ENCODE measurements around the gene PSME2. TPM values are rescaled to one million over a fixed set of nuclear protein-coding genes. Genes with fewer than 3 reads are reported as not detected.

PSME2 gene
- total RNA-seq, 1 donor from 2014 or later, result 138 TPM

DNA sequence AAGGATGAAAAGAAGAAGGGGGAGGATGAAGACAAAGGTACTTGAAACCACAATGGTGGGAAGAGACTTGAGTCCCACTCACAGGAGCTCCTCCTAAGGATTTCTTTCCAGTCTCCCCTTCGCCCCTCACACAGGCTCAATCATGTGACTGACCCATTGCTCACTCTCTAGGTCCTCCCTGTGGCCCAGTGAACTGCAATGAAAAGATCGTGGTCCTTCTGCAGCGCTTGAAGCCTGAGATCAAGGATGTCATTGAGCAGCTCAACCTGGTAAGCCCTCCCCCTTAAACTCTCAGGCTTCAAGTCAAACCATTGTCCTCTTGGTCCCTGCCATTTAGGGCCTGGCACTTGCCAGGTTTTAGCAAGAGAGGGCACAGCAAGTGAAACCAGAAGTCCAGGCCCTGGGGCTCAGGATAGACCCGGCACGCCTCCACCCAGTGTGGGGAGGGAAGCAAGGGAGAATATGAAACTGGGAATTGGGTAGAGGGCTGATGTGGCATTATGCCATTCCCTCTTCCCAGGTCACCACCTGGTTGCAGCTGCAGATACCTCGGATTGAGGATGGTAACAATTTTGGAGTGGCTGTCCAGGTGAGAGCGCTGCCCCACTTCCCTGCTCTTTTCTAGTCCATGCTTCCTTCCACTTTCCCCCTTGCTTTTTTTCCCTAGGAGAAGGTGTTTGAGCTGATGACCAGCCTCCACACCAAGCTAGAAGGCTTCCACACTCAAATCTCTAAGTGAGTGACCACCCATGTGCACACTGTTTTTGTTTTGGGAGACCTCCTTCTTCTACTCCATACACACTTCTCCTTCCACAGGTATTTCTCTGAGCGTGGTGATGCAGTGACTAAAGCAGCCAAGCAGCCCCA, 8.6 kb downstream of the PSME2 start:
- Histone ChIP-seq H3K4me3 (no peak overlapping the region), H3K27me3 (no peaks in the 10 kb centered on the region), H3K9me3 (no peaks in the 10 kb centered on the region), H3K4me1 (peaks cover 34% of the 10 kb centered on the region), H3K36me3 (peaks cover 21% of the 10 kb centered on the region), H3K27ac (peak overlapping the region; percentile 91)
- intact Hi-C loops (cut with DNase I), result no loop called here
- ATAC-seq, result no peak
- TF ChIP-seq CTCF (IDR thresholded peaks at IDR 0.05), result no peak
- DNase-seq, result no peak

GRCh38 chr14:24136684-24137528, 9.5 kb downstream of the PSME2 start:
- DNase-seq, result no peak
- TF ChIP-seq CTCF (IDR thresholded peaks at IDR 0.05), result no peak
- H3K27ac ChIP-seq, result peak overlapping the region; percentile 91
- intact Hi-C loops (cut with DNase I), result no loop called here
- H3K4me3 ChIP-seq, result peak overlapping the region; percentile 99
- H3K27me3 ChIP-seq, result no peaks in the 10 kb centered on the region
- H3K4me1 ChIP-seq, result peaks cover 30% of the 10 kb centered on the region
- peaks cover 21% of the 10 kb centered on the region for H3K36me3 ChIP-seq
- H3K9me3 ChIP-seq, result no peaks in the 10 kb centered on the region
- no peak for ATAC-seq

DNA sequence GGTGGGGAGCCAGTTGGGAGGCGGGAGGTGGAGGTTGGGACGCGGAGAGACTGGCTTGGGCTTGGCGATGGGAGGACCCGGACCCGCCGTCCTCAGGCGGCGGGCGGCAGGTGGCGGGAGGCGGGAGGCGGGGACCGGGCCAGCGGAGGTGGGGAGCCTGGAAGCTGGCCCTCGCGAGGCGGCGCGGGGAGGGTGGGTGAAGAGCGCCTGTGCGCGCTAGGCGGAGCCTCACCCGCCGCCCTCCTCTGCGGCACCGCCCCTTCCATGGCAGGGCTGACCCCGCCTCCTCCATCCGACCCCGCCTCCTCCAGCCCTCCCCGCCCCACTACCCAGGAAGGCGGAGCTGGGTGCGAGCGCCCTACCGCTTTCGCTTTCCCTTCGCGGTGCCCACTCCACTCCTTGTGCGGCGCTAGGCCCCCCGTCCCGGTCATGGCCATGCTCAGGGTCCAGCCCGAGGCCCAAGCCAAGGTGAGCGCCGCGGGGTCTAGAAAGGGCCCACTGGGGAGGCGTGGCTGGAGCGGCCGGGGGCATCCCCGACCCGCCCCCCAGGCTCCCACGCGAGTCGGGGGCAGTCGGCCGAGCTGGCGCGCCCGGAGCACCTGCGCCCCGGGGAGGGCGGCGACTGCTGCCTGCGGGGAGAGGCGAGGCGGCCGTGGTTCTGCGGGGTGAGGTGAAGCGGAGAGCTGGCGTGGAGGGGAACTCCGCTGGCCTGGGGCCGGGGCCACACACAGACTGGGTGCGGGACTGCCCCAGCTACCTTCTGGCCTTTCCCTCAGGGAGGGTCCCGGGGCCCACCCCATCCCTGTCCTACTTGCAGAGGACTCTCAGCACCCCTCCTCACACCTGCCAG, 10.4 kb downstream of the PSME2 start, which contains the start of gene PSME1:
Gene PSME1, plus strand, starts transcription at position 361 of the 850 bp plus-strand sequence. Its CDS starts 69 bp downstream, at position 430.
- Histone ChIP-seq H3K4me3 (peak within 1 kb of the TSS; percentile 99), H3K27ac (peak within 1 kb of the TSS; percentile 91), H3K9me3 (no peaks in the 10 kb centered on the region), H3K27me3 (no peaks in the 10 kb centered on the region), H3K4me1 (peaks cover 28% of the 10 kb centered on the region), H3K36me3 (peaks cover 21% of the 10 kb centered on the region)
- intact Hi-C loops (cut with DNase I), result no loop called here
- DNase-seq (peak; percentile 98), ATAC-seq (peak; percentile 99)
- no peak for TF ChIP-seq CTCF (IDR thresholded peaks at IDR 0.05)

GRCh38 chr14:24135584-24135833, 10.9 kb downstream of the PSME2 start:
- ATAC-seq, result no peak
- Histone ChIP-seq H3K9me3 (no peaks in the 10 kb centered on the region), H3K4me3 (peak overlapping the region; percentile 99), H3K27ac (peak overlapping the region; percentile 91), H3K27me3 (no peaks in the 10 kb centered on the region), H3K4me1 (peaks cover 33% of the 10 kb centered on the region), H3K36me3 (peaks cover 21% of the 10 kb centered on the region)
- DNase-seq, result no peak
- intact Hi-C loops (cut with DNase I), result no loop called here
- TF ChIP-seq CTCF (IDR thresholded peaks at IDR 0.05), result no peak

DNA sequence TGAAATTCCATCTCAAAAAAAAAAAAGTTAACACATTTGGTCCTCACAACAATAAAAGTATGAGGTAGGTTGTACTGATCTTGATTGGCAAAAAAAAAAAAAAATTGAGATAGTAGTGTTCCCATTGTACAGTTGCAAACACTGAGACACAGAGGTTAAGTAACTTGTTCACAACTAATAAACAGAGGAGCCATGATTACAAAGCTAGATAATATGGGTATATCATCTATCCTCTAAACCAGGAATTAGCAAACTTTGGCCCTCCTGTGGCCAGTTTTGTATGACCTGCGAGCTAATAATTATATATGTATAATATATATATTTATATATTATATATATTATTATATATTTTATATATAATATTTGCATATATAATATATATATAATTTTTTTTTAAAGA, 12.7 kb downstream of the PSME2 start:
- no peak for ATAC-seq
- intact Hi-C loops (cut with DNase I), result no loop called here
- Histone ChIP-seq H3K4me3 (no peak overlapping the region), H3K27me3 (no peaks in the 10 kb centered on the region), H3K9me3 (no peaks in the 10 kb centered on the region), H3K27ac (no peak overlapping the region), H3K36me3 (peaks cover 15% of the 10 kb centered on the region), H3K4me1 (peaks cover 20% of the 10 kb centered on the region)
- no peak for DNase-seq
- no peak for TF ChIP-seq CTCF (IDR thresholded peaks at IDR 0.05)
